ENCODE data around the gene PRR22.

DNA sequence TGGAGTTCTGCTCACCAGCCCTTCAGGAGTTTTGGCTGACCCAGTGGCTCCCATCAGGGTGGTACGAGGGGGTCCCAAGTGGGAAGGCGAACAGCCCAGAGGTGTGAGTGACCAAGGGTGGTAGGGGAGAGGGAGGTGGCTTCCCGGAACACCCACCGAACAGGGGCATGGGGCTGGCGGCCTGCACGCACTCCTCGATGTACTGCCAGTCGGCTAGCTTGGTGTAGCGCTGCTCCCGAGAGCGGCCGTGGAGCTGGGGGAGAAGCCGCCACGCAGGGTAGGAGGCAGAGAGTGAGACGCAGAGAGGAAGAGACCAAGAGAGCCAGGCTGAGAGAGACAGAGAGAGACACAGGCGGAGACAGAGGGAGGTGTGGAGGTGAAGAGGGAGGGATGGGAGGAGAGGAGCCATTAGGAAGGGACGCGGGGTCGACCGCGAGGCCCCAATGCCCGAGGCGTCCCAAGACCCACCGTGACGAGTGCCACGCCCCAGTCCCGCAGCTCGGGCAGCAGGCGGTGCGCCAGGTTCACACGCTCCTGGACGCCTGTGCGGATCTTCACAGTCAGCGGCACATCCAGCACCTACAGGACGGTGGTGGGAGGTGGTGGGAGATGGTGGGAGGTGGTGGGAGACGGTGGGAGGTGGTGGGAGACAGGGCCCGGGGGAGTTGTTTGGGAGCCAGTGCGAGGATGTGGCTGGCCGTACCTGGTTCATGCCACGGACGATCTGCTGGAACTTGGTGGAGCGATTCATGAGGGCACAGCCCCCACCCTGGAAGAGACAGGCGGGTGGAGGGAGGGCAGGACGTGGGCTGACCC is 2.3 kb upstream of the PRR22 start:
- TF ChIP-seq, protein P1, sequence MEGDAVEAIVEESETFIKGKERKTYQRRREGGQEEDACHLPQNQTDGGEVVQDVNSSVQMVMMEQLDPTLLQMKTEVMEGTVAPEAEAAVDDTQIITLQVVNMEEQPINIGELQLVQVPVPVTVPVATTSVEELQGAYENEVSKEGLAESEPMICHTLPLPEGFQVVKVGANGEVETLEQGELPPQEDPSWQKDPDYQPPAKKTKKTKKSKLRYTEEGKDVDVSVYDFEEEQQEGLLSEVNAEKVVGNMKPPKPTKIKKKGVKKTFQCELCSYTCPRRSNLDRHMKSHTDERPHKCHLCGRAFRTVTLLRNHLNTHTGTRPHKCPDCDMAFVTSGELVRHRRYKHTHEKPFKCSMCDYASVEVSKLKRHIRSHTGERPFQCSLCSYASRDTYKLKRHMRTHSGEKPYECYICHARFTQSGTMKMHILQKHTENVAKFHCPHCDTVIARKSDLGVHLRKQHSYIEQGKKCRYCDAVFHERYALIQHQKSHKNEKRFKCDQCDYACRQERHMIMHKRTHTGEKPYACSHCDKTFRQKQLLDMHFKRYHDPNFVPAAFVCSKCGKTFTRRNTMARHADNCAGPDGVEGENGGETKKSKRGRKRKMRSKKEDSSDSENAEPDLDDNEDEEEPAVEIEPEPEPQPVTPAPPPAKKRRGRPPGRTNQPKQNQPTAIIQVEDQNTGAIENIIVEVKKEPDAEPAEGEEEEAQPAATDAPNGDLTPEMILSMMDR (IDR thresholded peaks at IDR 0.05; ENCODE audit: poor library complexity, severe bottlenecking), result no peak
- no peak for TF ChIP-seq EZH2 (IDR thresholded peaks at IDR 0.05; ENCODE audit: borderline replicate concordance, insufficient read depth, low read length, poor library complexity, severe bottlenecking)
- no peak for TF ChIP-seq POLR2AphosphoS5 (IDR thresholded peaks at IDR 0.05)
- TF ChIP-seq TAF1 (IDR thresholded peaks at IDR 0.05; ENCODE audit: low read depth), result no peak
- no peak for TF ChIP-seq EP300 (conservative IDR thresholded peaks at IDR 0.05; ENCODE audit: poor library complexity, severe bottlenecking)
- TF ChIP-seq SMC3 (conservative IDR thresholded peaks at IDR 0.05; ENCODE audit: poor library complexity), result no peak
- TF ChIP-seq, protein P2, sequence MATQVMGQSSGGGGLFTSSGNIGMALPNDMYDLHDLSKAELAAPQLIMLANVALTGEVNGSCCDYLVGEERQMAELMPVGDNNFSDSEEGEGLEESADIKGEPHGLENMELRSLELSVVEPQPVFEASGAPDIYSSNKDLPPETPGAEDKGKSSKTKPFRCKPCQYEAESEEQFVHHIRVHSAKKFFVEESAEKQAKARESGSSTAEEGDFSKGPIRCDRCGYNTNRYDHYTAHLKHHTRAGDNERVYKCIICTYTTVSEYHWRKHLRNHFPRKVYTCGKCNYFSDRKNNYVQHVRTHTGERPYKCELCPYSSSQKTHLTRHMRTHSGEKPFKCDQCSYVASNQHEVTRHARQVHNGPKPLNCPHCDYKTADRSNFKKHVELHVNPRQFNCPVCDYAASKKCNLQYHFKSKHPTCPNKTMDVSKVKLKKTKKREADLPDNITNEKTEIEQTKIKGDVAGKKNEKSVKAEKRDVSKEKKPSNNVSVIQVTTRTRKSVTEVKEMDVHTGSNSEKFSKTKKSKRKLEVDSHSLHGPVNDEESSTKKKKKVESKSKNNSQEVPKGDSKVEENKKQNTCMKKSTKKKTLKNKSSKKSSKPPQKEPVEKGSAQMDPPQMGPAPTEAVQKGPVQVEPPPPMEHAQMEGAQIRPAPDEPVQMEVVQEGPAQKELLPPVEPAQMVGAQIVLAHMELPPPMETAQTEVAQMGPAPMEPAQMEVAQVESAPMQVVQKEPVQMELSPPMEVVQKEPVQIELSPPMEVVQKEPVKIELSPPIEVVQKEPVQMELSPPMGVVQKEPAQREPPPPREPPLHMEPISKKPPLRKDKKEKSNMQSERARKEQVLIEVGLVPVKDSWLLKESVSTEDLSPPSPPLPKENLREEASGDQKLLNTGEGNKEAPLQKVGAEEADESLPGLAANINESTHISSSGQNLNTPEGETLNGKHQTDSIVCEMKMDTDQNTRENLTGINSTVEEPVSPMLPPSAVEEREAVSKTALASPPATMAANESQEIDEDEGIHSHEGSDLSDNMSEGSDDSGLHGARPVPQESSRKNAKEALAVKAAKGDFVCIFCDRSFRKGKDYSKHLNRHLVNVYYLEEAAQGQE (IDR thresholded peaks at IDR 0.05; ENCODE audit: borderline replicate concordance), result no peak
- TF ChIP-seq MXI1 (conservative IDR thresholded peaks at IDR 0.05; ENCODE audit: poor library complexity, severe bottlenecking), result no peak
- no peak for TF ChIP-seq RAD21 (conservative IDR thresholded peaks at IDR 0.05)

Data from neural cell (in vitro differentiated cells).